Measurements from ENCODE around the gene USP44. TPM values are rescaled to one million over a fixed set of nuclear protein-coding genes. Genes with fewer than 3 reads are reported as not detected.

Gene USP44
- total RNA-seq, 2 donors from 2014 or later: 0.22 to 0.80 TPM

DNA sequence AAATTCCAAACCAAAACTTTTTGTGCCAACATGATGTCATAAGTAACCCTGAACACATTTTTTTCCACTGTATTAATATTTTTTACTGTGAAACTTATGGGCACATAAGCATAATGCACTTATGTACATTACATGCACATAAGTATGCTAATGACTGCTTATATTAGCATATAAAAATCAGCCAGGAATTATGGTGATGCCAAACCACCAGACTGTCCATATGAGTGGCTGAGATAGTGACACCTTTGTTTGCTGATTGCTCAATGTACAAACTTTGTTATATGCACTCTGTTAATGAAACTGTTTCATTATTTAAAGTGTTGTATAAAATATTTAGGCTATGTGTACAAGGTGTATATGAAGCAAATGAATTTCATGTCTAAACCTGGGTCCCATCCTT lies 32.3 kb downstream of the USP44 start:
- Histone ChIP-seq H3K27ac (no peak overlapping the region), H3K36me3 (no peaks in the 10 kb centered on the region), H3K9me3 (no peaks in the 10 kb centered on the region), H3K4me3 (no peak overlapping the region), H3K27me3 (no peaks in the 10 kb centered on the region), H3K4me1 (no peaks in the 10 kb centered on the region), H3K9ac (ENCODE audit: low read depth in 2 of 2, low read length in 2 of 2) (no peak overlapping the region)
- intact Hi-C loops (cut with DNase I): no loop called here
- no peak for TF ChIP-seq CTCF (IDR thresholded peaks at IDR 0.05)
- no peak for DNase-seq

DNA sequence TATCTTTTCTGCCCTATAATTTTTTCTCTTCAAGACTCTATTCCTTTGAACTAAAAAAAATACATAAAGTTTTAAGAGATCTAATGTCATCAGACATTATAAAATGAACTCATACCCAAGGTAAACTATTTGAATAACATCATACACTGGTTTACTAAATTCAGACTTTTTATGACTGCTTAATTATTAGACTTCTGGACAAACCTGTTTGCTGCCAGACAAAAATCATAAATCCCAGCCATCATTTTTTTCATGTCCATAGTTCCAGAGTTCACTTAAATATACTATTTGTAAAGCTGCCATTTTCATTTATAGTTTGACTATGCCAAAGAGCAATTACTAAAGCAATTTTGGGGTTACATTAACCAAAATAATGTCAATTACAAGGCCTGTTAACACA lies 34.0 kb downstream of the USP44 start:
- Histone ChIP-seq H3K4me3 (no peak overlapping the region), H3K9me3 (no peaks in the 10 kb centered on the region), H3K9ac (ENCODE audit: low read depth in 2 of 2, low read length in 2 of 2) (no peak overlapping the region), H3K27me3 (no peaks in the 10 kb centered on the region), H3K27ac (no peak overlapping the region), H3K4me1 (no peaks in the 10 kb centered on the region), H3K36me3 (no peaks in the 10 kb centered on the region)
- no peak for TF ChIP-seq CTCF (IDR thresholded peaks at IDR 0.05)
- DNase-seq: no peak
- intact Hi-C loops (cut with DNase I): no loop called here

DNA sequence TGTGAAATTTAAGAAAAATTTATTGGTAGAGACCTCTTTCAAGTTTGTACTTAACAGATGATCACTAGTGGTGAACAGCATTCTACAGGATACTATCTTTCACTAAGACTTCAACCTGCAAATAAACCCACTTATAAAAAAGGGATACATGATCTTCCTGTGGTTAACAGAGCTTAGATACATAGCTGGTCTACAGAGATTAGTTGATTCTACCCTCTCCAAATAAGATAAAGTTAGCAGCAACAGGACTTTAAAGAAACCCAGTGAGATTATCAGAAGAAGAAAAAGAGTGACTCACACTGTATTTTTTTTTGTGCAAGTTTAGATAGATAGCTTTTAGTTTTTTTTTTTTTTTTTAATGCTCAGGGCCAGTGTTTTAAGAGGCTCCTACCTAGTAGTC lies 34.5 kb downstream of the USP44 start:
- H3K27me3 ChIP-seq: no peaks in the 10 kb centered on the region
- intact Hi-C loops (cut with DNase I): no loop called here
- no peak for TF ChIP-seq CTCF (IDR thresholded peaks at IDR 0.05)
- H3K36me3 ChIP-seq: no peaks in the 10 kb centered on the region
- no peaks in the 10 kb centered on the region for H3K4me1 ChIP-seq
- H3K4me3 ChIP-seq: no peak overlapping the region
- H3K9ac ChIP-seq (ENCODE audit: low read depth in 2 of 2, low read length in 2 of 2): no peak overlapping the region
- no peak for DNase-seq
- no peak overlapping the region for H3K27ac ChIP-seq
- no peaks in the 10 kb centered on the region for H3K9me3 ChIP-seq

GRCh38 chr12:95515197-95515596 lies 36.1 kb downstream of the USP44 start:
- Histone ChIP-seq H3K4me3 (no peak overlapping the region), H3K36me3 (no peaks in the 10 kb centered on the region)

DNA sequence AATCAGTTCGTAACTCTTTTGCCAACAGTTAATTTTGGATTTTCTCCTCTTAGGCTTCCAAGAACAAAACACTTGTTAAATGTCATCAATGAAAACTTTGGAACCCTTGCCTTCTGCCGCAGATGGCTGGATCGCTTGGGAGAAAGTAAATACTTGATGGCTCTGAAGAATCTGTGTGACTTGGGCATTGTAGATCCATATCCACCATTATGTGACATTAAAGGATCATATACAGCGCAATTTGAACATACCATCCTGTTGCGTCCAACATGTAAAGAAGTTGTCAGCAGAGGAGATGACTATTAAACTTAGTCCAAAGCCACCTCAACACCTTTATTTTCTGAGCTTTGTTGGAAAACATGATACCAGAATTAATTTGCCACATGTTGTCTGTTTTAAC lies 37.7 kb downstream of the USP44 start:
- Histone ChIP-seq H3K9me3 (no peaks in the 10 kb centered on the region), H3K27ac (no peak overlapping the region), H3K9ac (ENCODE audit: low read depth in 2 of 2, low read length in 2 of 2) (no peak overlapping the region), H3K4me3 (no peak overlapping the region), H3K27me3 (no peaks in the 10 kb centered on the region), H3K4me1 (no peaks in the 10 kb centered on the region), H3K36me3 (no peaks in the 10 kb centered on the region)
- intact Hi-C loops (cut with DNase I): no loop called here
- no peak for TF ChIP-seq CTCF (IDR thresholded peaks at IDR 0.05)
- DNase-seq: no peak

More at GRCh38 chr12:95515197-95515596, 36.1 kb downstream of the USP44 start:
- DNase-seq: no peak
- Histone ChIP-seq H3K27me3 (no peaks in the 10 kb centered on the region), H3K4me1 (no peaks in the 10 kb centered on the region), H3K27ac (no peak overlapping the region), H3K9ac (ENCODE audit: low read depth in 2 of 2, low read length in 2 of 2) (no peak overlapping the region), H3K9me3 (no peaks in the 10 kb centered on the region)
- TF ChIP-seq CTCF (IDR thresholded peaks at IDR 0.05): no peak
- intact Hi-C loops (cut with DNase I): no loop called here

- intact Hi-C loops (cut with DNase I): no loop called here
- no peak for DNase-seq
- Histone ChIP-seq H3K9ac (ENCODE audit: low read depth in 2 of 2, low read length in 2 of 2) (no peak overlapping the region), H3K27me3 (no peaks in the 10 kb centered on the region), H3K27ac (no peak overlapping the region), H3K4me1 (no peaks in the 10 kb centered on the region), H3K9me3 (no peaks in the 10 kb centered on the region), H3K36me3 (no peaks in the 10 kb centered on the region), H3K4me3 (no peak overlapping the region)
- no peak for TF ChIP-seq CTCF (IDR thresholded peaks at IDR 0.05)
Observed at GRCh38 chr12:95511977-95512376, 39.3 kb downstream of the USP44 start.
